HG03159 (cell line): ENCODE results near the gene CALB2.
"Not testable (repeated sequence)": the region's sequence is repeated elsewhere in the genome, so short reads cannot be mapped to it uniquely, and the experiment has no call there.

Experiments used
- ATAC-seq: cut with Tn5 transposase; IDR thresholded peaks from one replicate; pipeline ENCODE4 v1.9.1; 2021; ENCODE audit warnings: mild to moderate bottlenecking, moderate library complexity; ENCODE audit not compliant: unreplicated experiment

The CALB2 gene

GRCh38 chr16:71352466-71352865, 6.1 kb upstream of the CALB2 start:
- ATAC-seq: no peak

- ATAC-seq: no peak
Measured at GRCh38 chr16:71352963-71353460, 5.5 kb upstream of the CALB2 start.

GRCh38 chr16:71353736-71354135, 4.8 kb upstream of the CALB2 start:
- ATAC-seq: no peak

GRCh38 chr16:71354156-71354555, 4.4 kb upstream of the CALB2 start:
- ATAC-seq: no peak

GRCh38 chr16:71356051-71356740, 2.3 kb upstream of the CALB2 start:
- no peak for ATAC-seq

- not testable (repeated sequence) for ATAC-seq
Measured at GRCh38 chr16:71356936-71357335, 1.6 kb upstream of the CALB2 start.

- no peak for ATAC-seq
Measured at GRCh38 chr16:71357681-71358080, 842 bp upstream of the CALB2 start.

- ATAC-seq: no peak
Measured at GRCh38 chr16:71359431-71359830, 908 bp downstream of the CALB2 start.

GRCh38 chr16:71360378-71360777, 1.9 kb downstream of the CALB2 start:
- no peak for ATAC-seq

GRCh38 chr16:71364133-71364681, 5.7 kb downstream of the CALB2 start:
- no peak for ATAC-seq

- no peak for ATAC-seq
Measured at GRCh38 chr16:71365021-71365420, 6.5 kb downstream of the CALB2 start.

- no peak for ATAC-seq
Measured at GRCh38 chr16:71367241-71367976, 8.9 kb downstream of the CALB2 start.

- no peak for ATAC-seq
Measured at GRCh38 chr16:71368958-71369357, 10.4 kb downstream of the CALB2 start.

- no peak for ATAC-seq
Measured at GRCh38 chr16:71369494-71369893, 11.0 kb downstream of the CALB2 start.

- no peak for ATAC-seq
Measured at GRCh38 chr16:71371237-71371636, 12.7 kb downstream of the CALB2 start.

- ATAC-seq: no peak
Measured at GRCh38 chr16:71373073-71373472, 14.6 kb downstream of the CALB2 start.

- no peak for ATAC-seq
Measured at GRCh38 chr16:71376465-71377157, 18.1 kb downstream of the CALB2 start.

GRCh38 chr16:71379711-71380110, 21.2 kb downstream of the CALB2 start:
- no peak for ATAC-seq

GRCh38 chr16:71380831-71381230, 22.3 kb downstream of the CALB2 start:
- ATAC-seq: no peak

GRCh38 chr16:71383054-71383773, 24.7 kb downstream of the CALB2 start:
- ATAC-seq: no peak
